Adrenal gland (tissue), 12 donors: ENCODE measurements around the gene RANBP9. TPM values are rescaled to one million over a fixed set of nuclear protein-coding genes. Genes with fewer than 3 reads are reported as not detected.

ENCODE experiments used
- DNase-seq, 7 donors: peaks; one replicate each; pipeline ENCODE4 v3.0.0-alpha.2; 2019 to 2020
- H3K27ac ChIP-seq, 5 donors: fragments of 200-600 bp; sonication (generic) in 4 of 5; 1 replicate in 3 of 5; 2 replicates in 2 of 5; pipeline versions ENCODE4 v1.5.1 to v1.8.0; 2016 to 2020; ENCODE audit warnings: mild to moderate bottlenecking in 1 of 5
- H3K27me3 ChIP-seq: fragments of 200-600 bp; 2 replicates; pipeline ENCODE4 v1.8.0; 2021
- H3K36me3 ChIP-seq, 2 donors: fragments of 200-600 bp; replicated peaks in 1 of 2; 1 replicate in 1 of 2; 2 replicates in 1 of 2; pipeline versions ENCODE4 v1.5.1 to v1.8.0; 2018 to 2022
- H3K4me1 ChIP-seq, 2 donors: fragments of 200-600 bp; replicated peaks in 1 of 2; 1 replicate in 1 of 2; 2 replicates in 1 of 2; pipeline versions ENCODE4 v1.5.1 to v1.8.0; 2018 to 2021
- H3K4me3 ChIP-seq, 4 donors: fragments of 200-600 bp; sonication (generic) in 3 of 4; one replicate each; pipeline ENCODE4 v1.5.1; 2016 to 2018
- H3K9me3 ChIP-seq, 3 donors: fragments of 200-600 bp; sonication (generic) in 1 of 3; replicated peaks in 1 of 3; 1 replicate in 2 of 3; 2 replicates in 1 of 3; pipeline versions ENCODE4 v1.5.1 to v1.8.0; 2016 to 2021
- POLR2A ChIP-seq, 2 donors: fragments of 450-650 bp; IDR thresholded peaks; one replicate each; pipeline ENCODE4 v1.6.1; 2017; ENCODE audit warnings: antibody characterized with exemption in 2 of 2, mild to moderate bottlenecking in 2 of 2, moderate library complexity in 1 of 2
- WGBS, 4 donors: extraction: QIAGEN DNeasy Blood & Tissue Kit in 2 of 4; methylation state at CpG; one replicate each; pipeline versions ENCODE4 v1.1.5 to v1.1.7; 2013 to 2017; 5-methylcytosine and 5-hydroxymethylcytosine counted together
- intact Hi-C, 2 donors: fragments of 100-400 bp; cut with DNase I; formaldehyde crosslinking; loops; one replicate each; pipeline versions ENCODE4 v1.14.1 to v1.15.0; 2022 to 2023
- polyA plus RNA-seq, 3 donors: library from polyadenylated mRNA; stranded (reverse); fragments of 200-250 nt in 2 of 3; fragments of 350-450 nt in 1 of 3; fragmentation: Illumina TruSeq in 1 of 3; extraction: RNeasy Lipid Tissue Mini Kit (QIAGEN cat#74804) in 1 of 3; gene quantifications; one replicate each; pipeline ENCODE4 v1.2.3, GENCODE V29; 2013 to 2014
- total RNA-seq, 9 donors: library from RNA; depleted of rRNA in 4 of 9; stranded (reverse); fragments of >200 nt in 4 of 9; fragments of 120-200 nt in 1 of 9; fragmentation: NEBNext Ultra II Directional in 1 of 9; extraction: Animal tissue kit (Norgen Biotek cat#: 25700) in 1 of 9; gene quantifications; one replicate each; pipeline versions ENCODE4 v1.1.0 to v1.2.4, GENCODE V29; 2013 to 2023
- TF ChIP-seq, protein P1 (sequence below), 6 experiments: fragments of 450-650 bp in 4 of 6; fragments of 200-600 bp in 2 of 6; sonication (generic) in 1 of 6; IDR thresholded peaks; 1 replicate in 5 of 6; 2 replicates in 1 of 6; pipeline versions ENCODE4 v1.5.1 to v1.8.0; 2016 to 2021; ENCODE audit warnings: antibody characterized with exemption in 6 of 6, mild to moderate bottlenecking in 2 of 6, moderate library complexity in 1 of 6
- donor health status: healthy with polysubstance abuse.
- donor health status: Bipolar disorder and iron deficiency.
- donor health status: DM: yes; HTN: yes; CAD: no.
- donor health status: DM: no; HTN: no; CAD: no.
- donor health status: DM: no; HTN: no; CAD: no.
- donor health status: DM: yes; HTN: yes; CAD: no.

The RANBP9 gene
- total and polyA plus RNA-seq, 12 donors = 20.1 to 63.1 (median 37.9) TPM

DNA sequence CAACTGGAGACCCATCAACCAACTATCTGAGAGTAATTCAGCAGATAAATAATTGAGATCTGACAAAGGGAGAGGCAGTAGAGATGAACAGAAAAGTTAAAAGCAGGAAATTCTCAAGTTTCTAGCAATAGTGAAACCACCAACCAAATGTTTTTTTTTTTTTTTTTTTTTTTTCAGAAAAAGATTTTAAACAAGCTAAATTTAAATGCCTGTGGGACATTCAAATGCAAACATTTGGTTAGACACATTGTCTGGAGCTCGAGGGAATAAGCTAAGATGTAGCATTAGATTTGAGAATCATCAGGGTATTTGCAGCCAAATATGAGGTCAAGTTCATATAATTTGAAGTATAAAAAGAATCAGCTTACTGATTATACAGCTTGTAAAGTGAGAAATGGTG, 16.4 kb downstream of the RANBP9 start:
- 65 to 74% (median 68%) methylated on average over 1 of the region's 1 CpG for WGBS, 4 donors
- Histone ChIP-seq H3K9me3 (no peaks in the 10 kb centered on the region), H3K27ac (no peak overlapping the region), H3K4me1 (peaks cover 1 to 37% of the 10 kb centered on the region in 2 donors), H3K4me3 (no peak overlapping the region), H3K27me3 (no peaks in the 10 kb centered on the region), H3K36me3 (no peaks in the 10 kb centered on the region)
- DNase-seq = no peak
- intact Hi-C loops = no loop called here
- no peak for TF ChIP-seq POLR2A (IDR thresholded peaks at IDR 0.05)

DNA sequence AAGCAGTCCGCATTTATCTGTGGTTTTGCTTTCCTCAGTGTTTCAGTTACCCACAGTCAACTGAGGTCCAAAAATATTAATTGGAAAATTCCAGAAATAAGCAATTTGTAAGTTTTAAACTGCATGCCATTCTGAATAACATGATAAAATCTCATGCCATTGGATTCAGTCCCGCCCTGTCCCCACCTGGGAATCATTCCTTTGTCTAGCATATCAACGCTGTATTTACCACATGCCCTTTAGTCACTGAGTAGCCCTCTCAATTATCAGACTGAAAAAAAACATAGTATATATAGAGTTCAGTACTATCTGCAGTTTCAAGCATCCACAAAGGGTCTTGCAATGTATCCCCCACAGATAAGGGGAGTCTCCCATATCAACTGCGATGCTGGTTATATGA, 17.1 kb downstream of the RANBP9 start:
- Histone ChIP-seq H3K36me3 (no peaks in the 10 kb centered on the region), H3K4me1 (peaks cover 8 to 39% of the 10 kb centered on the region in 2 donors), H3K27ac (no peak overlapping the region), H3K27me3 (no peaks in the 10 kb centered on the region), H3K4me3 (no peak overlapping the region), H3K9me3 (no peaks in the 10 kb centered on the region)
- 93 to 95% (median 95%) methylated on average over 4 of the region's 4 CpGs for WGBS, 4 donors
- no peak for TF ChIP-seq POLR2A (IDR thresholded peaks at IDR 0.05)
- DNase-seq = no peak
- intact Hi-C loops = no loop called here

DNA sequence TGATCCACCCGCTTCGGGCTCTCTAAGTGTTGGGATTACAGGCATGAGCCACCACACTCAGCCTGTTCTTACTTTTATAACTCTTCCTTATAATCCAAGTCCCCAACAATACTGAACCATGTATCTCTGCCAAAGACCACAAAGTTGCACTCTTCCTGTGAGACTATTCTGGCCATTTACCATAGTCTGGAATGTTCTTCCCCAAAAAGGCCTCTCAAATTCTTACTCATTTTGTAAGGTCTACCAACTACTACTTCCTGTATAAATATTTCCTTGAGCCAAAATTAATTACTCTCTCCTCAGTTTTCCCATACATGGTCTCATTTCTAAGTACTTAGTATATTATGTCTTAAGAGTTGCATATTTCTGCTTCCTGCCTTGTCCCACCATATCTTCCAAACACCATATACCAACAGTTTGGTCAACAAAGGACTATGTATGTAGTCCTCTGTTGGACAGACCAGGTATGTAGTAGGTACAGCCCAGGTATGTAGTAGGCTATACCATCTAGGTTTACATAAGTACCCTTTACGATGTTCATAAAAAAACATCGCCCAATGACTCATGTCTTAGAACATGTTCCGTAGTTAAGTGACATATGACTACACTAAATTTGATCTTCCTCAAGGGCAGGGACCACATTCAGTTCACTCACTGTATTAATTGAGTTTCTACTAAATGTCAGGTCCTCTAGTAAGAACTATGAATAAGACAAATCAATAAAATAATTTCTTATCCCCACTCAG, 22.0 kb downstream of the RANBP9 start:
- no peak for DNase-seq
- Histone ChIP-seq H3K4me3 (no peak overlapping the region), H3K9me3 (no peaks in the 10 kb centered on the region), H3K27ac (peak overlapping the region in 1 of 5 donors; percentile 13), H3K27me3 (no peaks in the 10 kb centered on the region), H3K4me1 (peaks cover 9 to 32% of the 10 kb centered on the region in 2 donors), H3K36me3 (no peaks in the 10 kb centered on the region)
- intact Hi-C loops = no loop called here
- no peak for TF ChIP-seq POLR2A (IDR thresholded peaks at IDR 0.05)
- TF ChIP-seq, protein P1, sequence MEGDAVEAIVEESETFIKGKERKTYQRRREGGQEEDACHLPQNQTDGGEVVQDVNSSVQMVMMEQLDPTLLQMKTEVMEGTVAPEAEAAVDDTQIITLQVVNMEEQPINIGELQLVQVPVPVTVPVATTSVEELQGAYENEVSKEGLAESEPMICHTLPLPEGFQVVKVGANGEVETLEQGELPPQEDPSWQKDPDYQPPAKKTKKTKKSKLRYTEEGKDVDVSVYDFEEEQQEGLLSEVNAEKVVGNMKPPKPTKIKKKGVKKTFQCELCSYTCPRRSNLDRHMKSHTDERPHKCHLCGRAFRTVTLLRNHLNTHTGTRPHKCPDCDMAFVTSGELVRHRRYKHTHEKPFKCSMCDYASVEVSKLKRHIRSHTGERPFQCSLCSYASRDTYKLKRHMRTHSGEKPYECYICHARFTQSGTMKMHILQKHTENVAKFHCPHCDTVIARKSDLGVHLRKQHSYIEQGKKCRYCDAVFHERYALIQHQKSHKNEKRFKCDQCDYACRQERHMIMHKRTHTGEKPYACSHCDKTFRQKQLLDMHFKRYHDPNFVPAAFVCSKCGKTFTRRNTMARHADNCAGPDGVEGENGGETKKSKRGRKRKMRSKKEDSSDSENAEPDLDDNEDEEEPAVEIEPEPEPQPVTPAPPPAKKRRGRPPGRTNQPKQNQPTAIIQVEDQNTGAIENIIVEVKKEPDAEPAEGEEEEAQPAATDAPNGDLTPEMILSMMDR (IDR thresholded peaks at IDR 0.05) = no peak
- 76 to 82% (median 79%) methylated on average over 5 of the region's 5 CpGs for WGBS, 4 donors

DNA sequence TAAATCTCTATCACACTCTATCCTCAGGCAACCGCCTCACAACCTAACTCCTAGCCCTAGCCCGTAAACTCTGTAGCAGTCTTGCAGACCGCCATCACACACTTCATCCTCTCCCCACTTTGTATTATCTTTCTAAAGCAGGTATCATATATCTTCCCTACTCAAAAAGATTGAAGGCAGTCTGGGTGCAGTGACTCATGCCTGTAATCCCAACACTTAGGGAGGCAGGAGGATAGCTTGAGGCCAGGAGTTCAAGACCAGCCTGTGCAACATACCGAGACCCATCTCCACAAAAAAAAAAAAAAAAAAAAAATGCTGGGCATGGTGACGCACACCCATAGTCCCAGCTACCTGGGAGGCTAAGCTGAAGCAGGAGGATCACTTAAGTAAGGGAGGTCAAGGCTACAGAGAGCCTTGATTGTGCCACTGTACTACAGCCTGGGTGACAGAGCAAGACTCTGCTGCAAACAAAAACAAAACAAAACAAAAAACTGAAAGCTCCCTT, 22.9 kb downstream of the RANBP9 start:
- intact Hi-C loops = no loop called here
- DNase-seq = no peak
- Histone ChIP-seq H3K4me1 (peaks cover 9 to 32% of the 10 kb centered on the region in 2 donors), H3K9me3 (no peaks in the 10 kb centered on the region), H3K36me3 (no peaks in the 10 kb centered on the region), H3K27me3 (no peaks in the 10 kb centered on the region), H3K4me3 (no peak overlapping the region), H3K27ac (no peak overlapping the region)
- TF ChIP-seq, protein P1 (IDR thresholded peaks at IDR 0.05) = no peak
- no peak for TF ChIP-seq POLR2A (IDR thresholded peaks at IDR 0.05)
- WGBS, 4 donors = 95 to 100% (median 99%) methylated on average over 5 of the region's 5 CpGs

DNA sequence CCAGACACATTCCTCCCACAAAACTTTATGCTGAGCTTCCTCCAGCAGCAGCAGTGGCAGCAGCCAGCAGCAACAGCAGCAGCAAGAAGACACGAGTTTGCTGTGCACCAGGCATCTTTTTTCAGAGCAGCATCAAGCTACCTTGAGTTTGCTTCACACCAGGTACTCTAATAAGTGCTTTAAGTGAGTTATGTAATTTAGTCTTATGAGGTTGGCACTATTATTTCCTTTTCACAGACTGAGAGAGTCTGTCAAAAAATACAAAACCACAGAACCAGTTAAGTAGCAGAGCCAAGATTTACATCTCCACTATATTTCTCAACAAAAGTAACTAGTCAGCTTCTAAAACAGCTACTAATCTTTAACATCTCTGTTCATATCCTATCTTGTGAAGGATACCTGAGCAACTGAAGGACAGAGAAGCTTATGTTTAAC, 23.7 kb downstream of the RANBP9 start:
- TF ChIP-seq POLR2A (IDR thresholded peaks at IDR 0.05) = no peak
- TF ChIP-seq, protein P1 (IDR thresholded peaks at IDR 0.05) = no peak
- Histone ChIP-seq H3K36me3 (no peaks in the 10 kb centered on the region), H3K4me1 (peaks cover 9 to 37% of the 10 kb centered on the region in 2 donors), H3K9me3 (no peaks in the 10 kb centered on the region), H3K4me3 (no peak overlapping the region), H3K27me3 (no peaks in the 10 kb centered on the region), H3K27ac (no peak overlapping the region)
- WGBS, 4 donors = 8 to 21% (median 17%) methylated on average over 1 of the region's 1 CpG
- DNase-seq = no peak
- intact Hi-C loops = no loop called here
